Liver (tissue), 9 donors: ENCODE measurements around the gene GPR161. TPM values are rescaled to one million over a fixed set of nuclear protein-coding genes. Genes with fewer than 3 reads are reported as not detected.

Experiments
- DNase-seq: peaks from one replicate; pipeline ENCODE4 v3.0.0-alpha.2; 2017; ENCODE audit warnings: low spot score
- H3K27ac ChIP-seq, 2 donors: one replicate each; pipeline ENCODE4 v1.7.0; 2013; ENCODE audit warnings: inconsistent platforms in 2 of 2, low read length in 2 of 2, control low read depth in 1 of 2, low read depth in 1 of 2, mild to moderate bottlenecking in 1 of 2
- H3K27me3 ChIP-seq, 4 donors: one replicate each; pipeline versions ENCODE4 v1.6.1 to v1.7.0; 2013; ENCODE audit warnings: low read length in 3 of 4, inconsistent platforms in 1 of 4, mild to moderate bottlenecking in 1 of 4, moderate library complexity in 1 of 4; ENCODE audit not compliant: control insufficient read depth in 4 of 4, insufficient read depth in 4 of 4
- H3K36me3 ChIP-seq, 4 donors: one replicate each; pipeline versions ENCODE4 v1.6.1 to v1.7.0; 2013; ENCODE audit warnings: low read length in 3 of 4, mild to moderate bottlenecking in 3 of 4, low read depth in 1 of 4, moderate library complexity in 1 of 4; ENCODE audit not compliant: control insufficient read depth in 4 of 4, insufficient read depth in 3 of 4
- H3K4me1 ChIP-seq, 4 donors: one replicate each; pipeline versions ENCODE4 v1.6.1 to v1.7.0; 2013; ENCODE audit warnings: low read length in 3 of 4, mild to moderate bottlenecking in 3 of 4, moderate library complexity in 1 of 4; ENCODE audit not compliant: control insufficient read depth in 4 of 4, insufficient read depth in 4 of 4
- H3K4me3 ChIP-seq, 3 donors: one replicate each; pipeline versions ENCODE4 v1.6.1 to v1.7.0; 2013; ENCODE audit warnings: low read length in 3 of 3, control low read depth in 1 of 3, low read depth in 1 of 3, mild to moderate bottlenecking in 1 of 3
- H3K9ac ChIP-seq, 2 donors: one replicate each; pipeline ENCODE4 v1.7.0; 2013; ENCODE audit warnings: low read length in 2 of 2, mild to moderate bottlenecking in 2 of 2, moderate library complexity in 2 of 2, control low read depth in 1 of 2, low read depth in 1 of 2
- H3K9me3 ChIP-seq, 4 donors: one replicate each; pipeline versions ENCODE4 v1.6.1 to v1.7.0; 2013; ENCODE audit warnings: low read length in 3 of 4; ENCODE audit not compliant: control insufficient read depth in 4 of 4
- CTCF ChIP-seq: fragments of 150-350 bp; IDR thresholded peaks from 2 replicates; pipeline ENCODE4 v1.5.1; 2017; ENCODE audit warnings: improper control_type of control experiment, low read depth, low read length; ENCODE audit not compliant: missing input control
- EGR1 ChIP-seq, 2 donors: IDR thresholded peaks; 2 replicates each; pipeline ENCODE4 v1.6.1; 2016 to 2018; ENCODE audit warnings: antibody characterized with exemption in 2 of 2, low read depth in 2 of 2
- FOXA1 ChIP-seq: IDR thresholded peaks from 2 replicates; pipeline ENCODE4 v1.6.1; 2016; ENCODE audit warnings: antibody characterized with exemption
- FOXA2 ChIP-seq: IDR thresholded peaks from 2 replicates; pipeline ENCODE4 v1.6.1; 2016; ENCODE audit warnings: antibody characterized with exemption
- GABPA ChIP-seq, 2 donors: IDR thresholded peaks in 1 of 2; conservative IDR thresholded peaks in 1 of 2; 2 replicates each; pipeline ENCODE4 v1.6.1; 2016; ENCODE audit warnings: antibody characterized with exemption in 2 of 2, mild to moderate bottlenecking in 1 of 2, moderate library complexity in 1 of 2
- HNF4A ChIP-seq, 2 donors: conservative IDR thresholded peaks; 2 replicates each; pipeline ENCODE4 v1.6.1; 2016; ENCODE audit warnings: antibody characterized with exemption in 2 of 2, mild to moderate bottlenecking in 2 of 2
- HNF4G ChIP-seq: IDR thresholded peaks from 2 replicates; pipeline ENCODE4 v1.6.1; 2016; ENCODE audit warnings: antibody characterized with exemption
- JUND ChIP-seq, 2 donors: IDR thresholded peaks; 2 replicates each; pipeline ENCODE4 v1.6.1; 2016; ENCODE audit warnings: antibody characterized with exemption in 2 of 2
- NR2F2 ChIP-seq: IDR thresholded peaks from 2 replicates; pipeline ENCODE4 v1.6.1; 2016; ENCODE audit warnings: antibody characterized with exemption
- RAD21 ChIP-seq, 2 donors: IDR thresholded peaks; 2 replicates each; pipeline ENCODE4 v1.6.1; 2016; ENCODE audit warnings: antibody characterized with exemption in 2 of 2, mild to moderate bottlenecking in 2 of 2
- REST ChIP-seq: IDR thresholded peaks from 2 replicates; pipeline ENCODE4 v1.6.1; 2016; ENCODE audit warnings: antibody characterized with exemption, mild to moderate bottlenecking
- RXRA ChIP-seq, 2 donors: IDR thresholded peaks; 2 replicates each; pipeline ENCODE4 v1.6.1; 2017 to 2018; ENCODE audit warnings: antibody characterized with exemption in 2 of 2, mild to moderate bottlenecking in 1 of 2
- SP1 ChIP-seq: IDR thresholded peaks from 2 replicates; pipeline ENCODE4 v1.6.1; 2018; ENCODE audit warnings: antibody characterized with exemption, mild to moderate bottlenecking
- TAF1 ChIP-seq: conservative IDR thresholded peaks from 2 replicates; pipeline ENCODE4 v1.6.1; 2016; ENCODE audit warnings: antibody characterized with exemption, mild to moderate bottlenecking
- YY1 ChIP-seq: IDR thresholded peaks from 2 replicates; pipeline ENCODE4 v1.6.1; 2016; ENCODE audit warnings: antibody characterized with exemption, mild to moderate bottlenecking
- WGBS: extraction: QIAGEN DNeasy Blood & Tissue Kit; methylation state at CpG from one replicate; pipeline ENCODE4 v1.1.7; 2013; 5-methylcytosine and 5-hydroxymethylcytosine counted together
- polyA plus RNA-seq, 2 donors: library from polyadenylated mRNA; stranded (reverse) in 1 of 2; unstranded in 1 of 2; fragments of 200-250 nt in 1 of 2; fragments of >200 nt in 1 of 2; fragmentation: Nextera tagmentation in 1 of 2; extraction: Ambion mirVana in 1 of 2; gene quantifications; one replicate each; pipeline versions ENCODE4 v1.2.1 to v1.2.3, GENCODE V29; 2013 to 2015
- total RNA-seq, 2 donors: library from RNA; depleted of rRNA; stranded (reverse); fragments of >200 nt; gene quantifications; one replicate each; pipeline ENCODE4 v1.2.3, GENCODE V29; 2014
- TF ChIP-seq, protein P1 (sequence below): IDR thresholded peaks from 2 replicates; pipeline ENCODE4 v1.6.1; 2016; ENCODE audit warnings: antibody characterized with exemption
- TF ChIP-seq, protein P2 (sequence below): IDR thresholded peaks from 2 replicates; pipeline ENCODE4 v1.6.1; 2016; ENCODE audit warnings: antibody characterized with exemption
- TF ChIP-seq, protein P3 (sequence below): IDR thresholded peaks from 2 replicates; pipeline ENCODE4 v1.6.1; 2016; ENCODE audit warnings: antibody characterized with exemption
- donor health status: healthy.
- donor health status: healthy.
- donor health status: healthy.
- donor health status: healthy.
- donor health status: healthy.

Gene GPR161
- total and polyA plus RNA-seq, 4 donors: 0.33 to 1.1 (median 0.73) TPM

DNA sequence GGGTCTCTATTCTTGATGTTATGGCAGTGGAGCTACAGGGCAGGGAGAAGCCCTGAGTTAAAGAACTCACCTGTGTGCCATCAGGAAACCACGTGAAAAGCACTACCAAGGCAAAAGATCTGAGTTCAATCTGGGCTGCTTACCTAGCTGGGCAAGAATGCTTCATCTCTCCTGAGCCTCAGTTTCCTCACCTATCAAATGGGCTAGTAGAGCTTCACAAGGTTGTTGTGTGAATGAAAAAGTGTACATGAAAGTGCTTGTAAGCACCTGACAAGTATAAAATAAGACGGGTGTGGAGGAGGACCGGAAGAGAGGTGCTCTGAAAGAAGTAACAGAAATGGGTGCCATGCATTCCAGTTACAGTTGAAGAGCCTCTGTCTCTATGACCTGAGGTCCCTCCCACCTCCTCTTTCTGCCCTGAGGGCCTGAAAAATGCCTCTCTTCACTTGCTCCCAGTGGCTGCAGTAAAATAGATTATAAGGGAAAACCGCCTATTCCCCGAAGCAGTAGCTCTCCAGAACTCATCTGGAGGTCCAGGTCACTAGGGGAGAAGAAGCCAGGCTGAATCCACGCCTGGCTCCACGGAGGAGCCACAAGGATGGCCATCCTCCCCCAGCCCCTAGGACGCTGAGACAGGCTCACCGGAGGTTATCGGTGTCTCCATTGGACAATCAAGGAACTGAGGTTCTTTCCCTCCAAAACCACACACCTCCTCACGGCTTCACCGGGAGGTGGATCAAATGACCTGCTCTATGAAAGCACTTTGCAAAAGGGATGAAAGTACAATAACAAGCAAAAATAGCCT, 1.4 kb downstream of the GPR161 start:
- H3K27ac ChIP-seq: no peak overlapping the region
- peaks cover 7 to 19% (median 11%) of the 10 kb centered on the region in 4 donors for H3K4me1 ChIP-seq
- H3K9me3 ChIP-seq: no peaks in the 10 kb centered on the region
- WGBS: 43% methylated on average over 12 of the region's 12 CpGs
- peak overlapping the region in 1 of 3 donors; percentile 31 for H3K4me3 ChIP-seq
- TF ChIP-seq FOXA1 (no peak), TAF1 (no peak), HNF4G (no peak), HNF4A (conservative IDR thresholded peaks at IDR 0.05) (no peak), CTCF (no peak), GABPA (IDR thresholded peaks at IDR 0.05 in 1 of 2, conservative IDR thresholded peaks at IDR 0.05 in 1 of 2) (no peak), REST (no peak)
- TF ChIP-seq, protein P1, sequence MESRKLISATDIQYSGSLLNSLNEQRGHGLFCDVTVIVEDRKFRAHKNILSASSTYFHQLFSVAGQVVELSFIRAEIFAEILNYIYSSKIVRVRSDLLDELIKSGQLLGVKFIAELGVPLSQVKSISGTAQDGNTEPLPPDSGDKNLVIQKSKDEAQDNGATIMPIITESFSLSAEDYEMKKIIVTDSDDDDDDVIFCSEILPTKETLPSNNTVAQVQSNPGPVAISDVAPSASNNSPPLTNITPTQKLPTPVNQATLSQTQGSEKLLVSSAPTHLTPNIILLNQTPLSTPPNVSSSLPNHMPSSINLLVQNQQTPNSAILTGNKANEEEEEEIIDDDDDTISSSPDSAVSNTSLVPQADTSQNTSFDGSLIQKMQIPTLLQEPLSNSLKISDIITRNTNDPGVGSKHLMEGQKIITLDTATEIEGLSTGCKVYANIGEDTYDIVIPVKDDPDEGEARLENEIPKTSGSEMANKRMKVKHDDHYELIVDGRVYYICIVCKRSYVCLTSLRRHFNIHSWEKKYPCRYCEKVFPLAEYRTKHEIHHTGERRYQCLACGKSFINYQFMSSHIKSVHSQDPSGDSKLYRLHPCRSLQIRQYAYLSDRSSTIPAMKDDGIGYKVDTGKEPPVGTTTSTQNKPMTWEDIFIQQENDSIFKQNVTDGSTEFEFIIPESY: no peak
- peaks cover 0 to 14% (median 1%) of the 10 kb centered on the region in 4 donors for H3K27me3 ChIP-seq
- H3K9ac ChIP-seq: no peak overlapping the region
- no peaks in the 10 kb centered on the region for H3K36me3 ChIP-seq
- no peak for DNase-seq

GRCh38 chr1:168134642-168135041, 2.1 kb downstream of the GPR161 start:
- H3K4me1 ChIP-seq: peaks cover 7 to 19% (median 11%) of the 10 kb centered on the region in 4 donors
- no peak overlapping the region for H3K4me3 ChIP-seq
- WGBS: 87% methylated on average over 7 of the region's 7 CpGs
- H3K27ac ChIP-seq: no peak overlapping the region
- H3K9me3 ChIP-seq: no peaks in the 10 kb centered on the region
- no peaks in the 10 kb centered on the region for H3K36me3 ChIP-seq
- no peak overlapping the region for H3K9ac ChIP-seq
- H3K27me3 ChIP-seq: peaks cover 0 to 14% (median 1%) of the 10 kb centered on the region in 4 donors
- no peak for DNase-seq
- TF ChIP-seq FOXA1 (no peak), JUND (IDR thresholded peaks at IDR 0.05) (no peak), SP1 (no peak), EGR1 (IDR thresholded peaks at IDR 0.05; ENCODE audit: low read depth in 2 of 2) (no peak), TAF1 (no peak), HNF4G (no peak), HNF4A (conservative IDR thresholded peaks at IDR 0.05) (no peak), GABPA (IDR thresholded peaks at IDR 0.05 in 1 of 2, conservative IDR thresholded peaks at IDR 0.05 in 1 of 2) (no peak), FOXA2 (no peak), NR2F2 (no peak), RAD21 (IDR thresholded peaks at IDR 0.05) (no peak), CTCF (no peak), YY1 (no peak), RXRA (IDR thresholded peaks at IDR 0.05) (no peak)
- TF ChIP-seq, protein P2, sequence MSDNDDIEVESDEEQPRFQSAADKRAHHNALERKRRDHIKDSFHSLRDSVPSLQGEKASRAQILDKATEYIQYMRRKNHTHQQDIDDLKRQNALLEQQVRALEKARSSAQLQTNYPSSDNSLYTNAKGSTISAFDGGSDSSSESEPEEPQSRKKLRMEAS: no peak
- TF ChIP-seq, protein P1: no peak
- TF ChIP-seq, protein P3, sequence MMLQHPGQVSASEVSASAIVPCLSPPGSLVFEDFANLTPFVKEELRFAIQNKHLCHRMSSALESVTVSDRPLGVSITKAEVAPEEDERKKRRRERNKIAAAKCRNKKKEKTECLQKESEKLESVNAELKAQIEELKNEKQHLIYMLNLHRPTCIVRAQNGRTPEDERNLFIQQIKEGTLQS: no peak
